GM23338 (cell line): ENCODE measurements around the gene PAX2. TPM values are rescaled to one million over a fixed set of nuclear protein-coding genes. Genes with fewer than 3 reads are reported as not detected.
A peak's percentile ranks its signal among the peaks of the same experiment; 100 is the strongest.

Source experiments
- ATAC-seq: fragments of 200-7000 bp; cut with Tn5 transposase; 3 replicates; pipeline ENCODE4 v1.9.1; 2020
- DNase-seq: peaks from one replicate; pipeline ENCODE4 v3.0.0-alpha.2; 2015; ENCODE audit warnings: low spot score
- H2AFZ ChIP-seq: fragments of 200-600 bp; sonication (generic); 2 replicates; pipeline ENCODE4 v1.8.0; 2016; ENCODE audit warnings: antibody characterized with exemption, mild to moderate bottlenecking, moderate library complexity
- H3F3A ChIP-seq: fragments of 200-600 bp; sonication (generic); replicated peaks from 2 replicates; pipeline ENCODE4 v1.8.0; 2017; ENCODE audit warnings: antibody characterized with exemption, mixed run types, low read depth
- H3K27ac ChIP-seq: fragments of 200-600 bp; sonication (generic); 2 replicates; pipeline ENCODE4 v1.6.1; 2016; ENCODE audit warnings: low read depth
- H3K27me3 ChIP-seq: fragments of 200-600 bp; sonication (generic); 2 replicates; pipeline ENCODE4 v1.8.0; 2016; ENCODE audit warnings: mild to moderate bottlenecking, mixed run types, moderate library complexity; ENCODE audit not compliant: insufficient read depth
- H3K36me3 ChIP-seq: fragments of 200-600 bp; sonication (generic); 2 replicates; pipeline ENCODE4 v1.8.0; 2016; ENCODE audit warnings: mild to moderate bottlenecking; ENCODE audit not compliant: insufficient read depth
- H3K4me1 ChIP-seq: fragments of 200-600 bp; sonication (generic); 2 replicates; pipeline ENCODE4 v1.8.0; 2016; ENCODE audit warnings: mild to moderate bottlenecking, moderate library complexity; ENCODE audit not compliant: insufficient read depth
- H3K4me2 ChIP-seq: fragments of 200-600 bp; sonication (generic); 2 replicates; pipeline ENCODE4 v1.7.1; 2017; ENCODE audit warnings: mixed run types
- H3K4me3 ChIP-seq: fragments of 200-600 bp; sonication (generic); 2 replicates; pipeline ENCODE4 v1.6.1; 2016; ENCODE audit warnings: mixed run types
- H3K79me2 ChIP-seq: fragments of 200-600 bp; sonication (generic); replicated peaks from 2 replicates; pipeline ENCODE4 v1.8.0; 2017; ENCODE audit warnings: mild to moderate bottlenecking; ENCODE audit not compliant: insufficient read depth
- H3K9me2 ChIP-seq: fragments of 200-600 bp; sonication (generic); 2 replicates; pipeline ENCODE4 v1.8.0; 2017; ENCODE audit not compliant: insufficient read depth
- H4K20me1 ChIP-seq: fragments of 200-600 bp; sonication (generic); replicated peaks from 2 replicates; pipeline ENCODE4 v1.8.0; 2017; ENCODE audit warnings: mild to moderate bottlenecking; ENCODE audit not compliant: insufficient read depth
- H3K27ac Mint-ChIP-seq: 2 replicates; pipeline ENCODE4 v1.8.0; 2020; ENCODE audit warnings: inconsistent platforms, mild to moderate bottlenecking, moderate library complexity, mixed read lengths
- H3K27me3 Mint-ChIP-seq: 3 replicates; pipeline ENCODE4 v1.8.0; 2022; ENCODE audit warnings: low read depth, mild to moderate bottlenecking, moderate library complexity, mixed read lengths, inconsistent platforms; ENCODE audit not compliant: insufficient read depth, poor library complexity
- H3K36me3 Mint-ChIP-seq: 3 replicates; pipeline ENCODE4 v1.8.0; 2021; ENCODE audit warnings: low read depth, mild to moderate bottlenecking, inconsistent platforms, moderate library complexity, mixed read lengths
- H3K4me1 Mint-ChIP-seq: 3 replicates; pipeline ENCODE4 v1.8.0; 2020; ENCODE audit warnings: mild to moderate bottlenecking, inconsistent platforms, mixed read lengths
- H3K4me3 Mint-ChIP-seq: 3 replicates; pipeline ENCODE4 v1.8.0; 2021; ENCODE audit warnings: moderate library complexity, mild to moderate bottlenecking, inconsistent platforms, mixed read lengths
- H3K9me3 Mint-ChIP-seq: 3 replicates; pipeline ENCODE4 v1.8.0; 2020; ENCODE audit warnings: moderate library complexity, mild to moderate bottlenecking, inconsistent platforms, mixed read lengths
- EZH2 ChIP-seq: fragments of 200-600 bp; sonication (generic); IDR thresholded peaks from one replicate; pipeline ENCODE4 v1.8.0; 2017; ENCODE audit warnings: antibody characterized with exemption, mild to moderate bottlenecking, low read depth; ENCODE audit not compliant: unreplicated experiment
- EZH2phosphoT487 ChIP-seq: fragments of 200-600 bp; sonication (generic); IDR thresholded peaks from one replicate; pipeline ENCODE4 v1.8.1; 2018; ENCODE audit warnings: antibody characterized with exemption; ENCODE audit not compliant: unreplicated experiment
- POLR2AphosphoS5 ChIP-seq: IDR thresholded peaks from 2 replicates; pipeline ENCODE4 v1.6.1; 2016; ENCODE audit warnings: antibody characterized with exemption, low read depth
- ZNF114 ChIP-seq: fragments of 250-450 bp; sonication (Bioruptor Pico); IDR thresholded peaks from 2 replicates; pipeline ENCODE4 v1.5.0; 2020; ENCODE audit warnings: mild to moderate bottlenecking, moderate library complexity
- polyA plus RNA-seq: library from polyadenylated mRNA; unstranded; fragments of >200 nt; fragmentation: Nextera tagmentation; extraction: Ambion mirVana; gene quantifications from 2 replicates; pipeline ENCODE4 v1.2.1, GENCODE V29; 2016
- total RNA-seq: library from RNA; depleted of rRNA; stranded (reverse); fragments of >200 nt; shearing (Covaris generic); gene quantifications from 2 replicates; pipeline ENCODE4 v1.2.3, GENCODE V29; 2014
- TF ChIP-seq, protein P1 (sequence below): IDR thresholded peaks from one replicate; pipeline ENCODE4 v1.6.1; 2018; ENCODE audit warnings: antibody characterized with exemption; ENCODE audit not compliant: unreplicated experiment
- TF ChIP-seq, protein P2 (sequence below), 2 experiments: fragments of 200-600 bp in 1 of 2; sonication (generic) in 1 of 2; conservative IDR thresholded peaks; 2 replicates each; pipeline versions ENCODE4 v1.5.1 to v1.6.1; 2016 to 2017; ENCODE audit warnings: antibody characterized with exemption in 2 of 2, low read depth in 2 of 2, mild to moderate bottlenecking in 2 of 2, moderate library complexity in 1 of 2
- TF ChIP-seq, protein P3 (sequence below): IDR thresholded peaks from 2 replicates; pipeline ENCODE4 v1.6.1; 2016; ENCODE audit warnings: antibody characterized with exemption

Gene PAX2
- total and polyA plus RNA-seq, 2 experiments from 2014 or later, result not detected

GRCh38 chr10:100723770-100724530 is 21.4 kb upstream of the PAX2 start:
- Histone ChIP-seq H2AFZ (no peak overlapping the region), H3K36me3 (no peaks in the 10 kb centered on the region; the same call in 1 of the 2 replicates), H3K27ac (no peak overlapping the region), H3K4me1 (peaks cover 13% of the 10 kb centered on the region; the same call in 1 of the 2 replicates), H3K4me2 (peak overlapping the region; percentile 78), H3K79me2 (no peaks in the 10 kb centered on the region), H4K20me1 (peaks cover 10% of the 10 kb centered on the region), H3K9me2 (no peaks in the 10 kb centered on the region), H3K27me3 (peaks cover 100% of the 10 kb centered on the region), H3K4me3 (peak overlapping the region; percentile 47), H3F3A (peaks cover 9% of the 10 kb centered on the region; the same call in 1 of the 2 replicates)
- H3K9me3 Mint-ChIP-seq, result no peaks in the 10 kb centered on the region; the same call in 2 of the 3 replicates
- H3K27me3 Mint-ChIP-seq, result peaks cover 89% of the 10 kb centered on the region
- TF ChIP-seq POLR2AphosphoS5 (no peak), EZH2phosphoT487 (peak; percentile 94), EZH2 (peak; percentile 100)
- TF ChIP-seq, protein P1, sequence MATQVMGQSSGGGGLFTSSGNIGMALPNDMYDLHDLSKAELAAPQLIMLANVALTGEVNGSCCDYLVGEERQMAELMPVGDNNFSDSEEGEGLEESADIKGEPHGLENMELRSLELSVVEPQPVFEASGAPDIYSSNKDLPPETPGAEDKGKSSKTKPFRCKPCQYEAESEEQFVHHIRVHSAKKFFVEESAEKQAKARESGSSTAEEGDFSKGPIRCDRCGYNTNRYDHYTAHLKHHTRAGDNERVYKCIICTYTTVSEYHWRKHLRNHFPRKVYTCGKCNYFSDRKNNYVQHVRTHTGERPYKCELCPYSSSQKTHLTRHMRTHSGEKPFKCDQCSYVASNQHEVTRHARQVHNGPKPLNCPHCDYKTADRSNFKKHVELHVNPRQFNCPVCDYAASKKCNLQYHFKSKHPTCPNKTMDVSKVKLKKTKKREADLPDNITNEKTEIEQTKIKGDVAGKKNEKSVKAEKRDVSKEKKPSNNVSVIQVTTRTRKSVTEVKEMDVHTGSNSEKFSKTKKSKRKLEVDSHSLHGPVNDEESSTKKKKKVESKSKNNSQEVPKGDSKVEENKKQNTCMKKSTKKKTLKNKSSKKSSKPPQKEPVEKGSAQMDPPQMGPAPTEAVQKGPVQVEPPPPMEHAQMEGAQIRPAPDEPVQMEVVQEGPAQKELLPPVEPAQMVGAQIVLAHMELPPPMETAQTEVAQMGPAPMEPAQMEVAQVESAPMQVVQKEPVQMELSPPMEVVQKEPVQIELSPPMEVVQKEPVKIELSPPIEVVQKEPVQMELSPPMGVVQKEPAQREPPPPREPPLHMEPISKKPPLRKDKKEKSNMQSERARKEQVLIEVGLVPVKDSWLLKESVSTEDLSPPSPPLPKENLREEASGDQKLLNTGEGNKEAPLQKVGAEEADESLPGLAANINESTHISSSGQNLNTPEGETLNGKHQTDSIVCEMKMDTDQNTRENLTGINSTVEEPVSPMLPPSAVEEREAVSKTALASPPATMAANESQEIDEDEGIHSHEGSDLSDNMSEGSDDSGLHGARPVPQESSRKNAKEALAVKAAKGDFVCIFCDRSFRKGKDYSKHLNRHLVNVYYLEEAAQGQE, result no peak
- TF ChIP-seq, protein P2, sequence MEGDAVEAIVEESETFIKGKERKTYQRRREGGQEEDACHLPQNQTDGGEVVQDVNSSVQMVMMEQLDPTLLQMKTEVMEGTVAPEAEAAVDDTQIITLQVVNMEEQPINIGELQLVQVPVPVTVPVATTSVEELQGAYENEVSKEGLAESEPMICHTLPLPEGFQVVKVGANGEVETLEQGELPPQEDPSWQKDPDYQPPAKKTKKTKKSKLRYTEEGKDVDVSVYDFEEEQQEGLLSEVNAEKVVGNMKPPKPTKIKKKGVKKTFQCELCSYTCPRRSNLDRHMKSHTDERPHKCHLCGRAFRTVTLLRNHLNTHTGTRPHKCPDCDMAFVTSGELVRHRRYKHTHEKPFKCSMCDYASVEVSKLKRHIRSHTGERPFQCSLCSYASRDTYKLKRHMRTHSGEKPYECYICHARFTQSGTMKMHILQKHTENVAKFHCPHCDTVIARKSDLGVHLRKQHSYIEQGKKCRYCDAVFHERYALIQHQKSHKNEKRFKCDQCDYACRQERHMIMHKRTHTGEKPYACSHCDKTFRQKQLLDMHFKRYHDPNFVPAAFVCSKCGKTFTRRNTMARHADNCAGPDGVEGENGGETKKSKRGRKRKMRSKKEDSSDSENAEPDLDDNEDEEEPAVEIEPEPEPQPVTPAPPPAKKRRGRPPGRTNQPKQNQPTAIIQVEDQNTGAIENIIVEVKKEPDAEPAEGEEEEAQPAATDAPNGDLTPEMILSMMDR (conservative IDR thresholded peaks at IDR 0.05; ENCODE audit: low read depth in 2 of 2), result no peak
- H3K4me3 Mint-ChIP-seq, result peak overlapping the region; percentile 58
- H3K36me3 Mint-ChIP-seq, result no peaks in the 10 kb centered on the region
- peaks cover 12% of the 10 kb centered on the region; the same call in 2 of the 3 replicates for H3K4me1 Mint-ChIP-seq
- H3K27ac Mint-ChIP-seq, result no peak overlapping the region
- ATAC-seq (no peak; the same call in 2 of the 3 replicates), DNase-seq (peak; percentile 71)

DNA sequence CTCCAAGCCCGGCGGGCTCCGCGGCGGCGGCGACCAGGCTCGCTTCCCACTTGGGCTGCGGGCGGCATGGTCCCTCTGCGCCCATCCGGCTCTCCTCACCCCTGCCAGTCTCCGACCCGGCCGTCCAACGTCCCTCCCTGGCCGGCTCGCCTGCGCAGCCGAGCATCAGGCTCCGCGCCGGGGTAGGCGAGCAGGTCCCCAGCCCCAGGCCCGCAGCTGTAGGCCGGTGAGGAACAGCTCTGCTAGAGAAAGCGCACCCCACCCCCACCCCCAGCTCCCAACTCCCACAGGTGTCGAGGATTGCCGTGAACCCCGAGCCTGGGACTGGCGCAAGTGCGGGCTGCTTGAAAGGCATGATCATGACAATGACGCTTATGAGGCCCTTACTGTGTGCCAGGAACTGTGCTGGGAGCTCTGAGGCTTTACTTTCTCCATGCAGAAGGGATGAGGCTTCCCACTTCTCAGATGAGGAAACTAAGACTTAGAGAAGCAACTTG is 20.8 kb upstream of the PAX2 start:
- ATAC-seq, result peak; percentile 29
- no peak for TF ChIP-seq ZNF114 (CRISPR knock-in tag)
- TF ChIP-seq, protein P3, sequence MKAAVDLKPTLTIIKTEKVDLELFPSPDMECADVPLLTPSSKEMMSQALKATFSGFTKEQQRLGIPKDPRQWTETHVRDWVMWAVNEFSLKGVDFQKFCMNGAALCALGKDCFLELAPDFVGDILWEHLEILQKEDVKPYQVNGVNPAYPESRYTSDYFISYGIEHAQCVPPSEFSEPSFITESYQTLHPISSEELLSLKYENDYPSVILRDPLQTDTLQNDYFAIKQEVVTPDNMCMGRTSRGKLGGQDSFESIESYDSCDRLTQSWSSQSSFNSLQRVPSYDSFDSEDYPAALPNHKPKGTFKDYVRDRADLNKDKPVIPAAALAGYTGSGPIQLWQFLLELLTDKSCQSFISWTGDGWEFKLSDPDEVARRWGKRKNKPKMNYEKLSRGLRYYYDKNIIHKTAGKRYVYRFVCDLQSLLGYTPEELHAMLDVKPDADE, result no peak

More for the DNA sequence above, 20.8 kb upstream of the PAX2 start:
- no peaks in the 10 kb centered on the region for H3K79me2 ChIP-seq
- H3K27ac ChIP-seq, result no peak overlapping the region
- Mint-ChIP-seq H3K4me3 (0 out of 3 replicates have a peak overlapping the region, but pooled peaks have one; percentile 30), H3K9me3 (no peaks in the 10 kb centered on the region; the same call in 2 of the 3 replicates), H3K4me1 (peaks cover 12% of the 10 kb centered on the region; the same call in 2 of the 3 replicates), H3K27me3 (peaks cover 90% of the 10 kb centered on the region), H3K27ac (no peak overlapping the region), H3K36me3 (no peaks in the 10 kb centered on the region)
- H3F3A ChIP-seq, result peaks cover 10% of the 10 kb centered on the region; the same call in 1 of the 2 replicates
- no peaks in the 10 kb centered on the region for H3K9me2 ChIP-seq
- H2AFZ ChIP-seq, result no peak overlapping the region
- DNase-seq, result peak; percentile 40
- peak overlapping the region; percentile 41; the same call in 1 of the 2 replicates for H3K4me3 ChIP-seq
- H3K4me1 ChIP-seq, result peaks cover 14% of the 10 kb centered on the region; the same call in 1 of the 2 replicates
- peaks cover 10% of the 10 kb centered on the region for H4K20me1 ChIP-seq
- H3K4me2 ChIP-seq, result peak overlapping the region; percentile 78
- H3K27me3 ChIP-seq, result peaks cover 100% of the 10 kb centered on the region
- no peaks in the 10 kb centered on the region; the same call in 1 of the 2 replicates for H3K36me3 ChIP-seq
